B cell (primary cell): ENCODE measurements around the gene FOLR1. TPM values are rescaled to one million over a fixed set of nuclear protein-coding genes. Genes with fewer than 3 reads are reported as not detected.

Source experiments
- ATAC-seq: fragments of 200-7000 bp; cut with Tn5 transposase; one replicate; pipeline ENCODE4 v1.10.0; 2021; ENCODE audit warnings: low read depth, mild to moderate bottlenecking, moderate number of reproducible peaks, moderate library complexity
- CTCF ChIA-PET: fragments of 350-600 bp; sonication (Branson Sonifier 250); formaldehyde crosslinking; loops from one replicate; lab custom pipeline; 2021; ENCODE audit warnings: antibody characterized with exemption, inconsistent platforms; lab: Charles Lee
- POLR2A ChIA-PET: fragments of 350-600 bp; sonication (Branson Sonifier 250); formaldehyde crosslinking; loops from one replicate; lab custom pipeline; 2021; ENCODE audit warnings: antibody characterized with exemption; lab: Charles Lee
- DNase-seq: peaks from one replicate; pipeline ENCODE4 v3.0.0; 2013
- H2AFZ ChIP-seq: 2 replicates; pipeline ENCODE4 v1.6.1; 2012; ENCODE audit warnings: mild to moderate bottlenecking, low read depth, low read length; ENCODE audit not compliant: insufficient read depth, poor library complexity, severe bottlenecking
- H3K27ac ChIP-seq, 2 donors: 1 replicate in 1 of 2; 2 replicates in 1 of 2; pipeline ENCODE4 v1.5.1; 2012 to 2013; ENCODE audit warnings: low read length in 2 of 2, mild to moderate bottlenecking in 2 of 2, moderate library complexity in 1 of 2
- H3K27me3 ChIP-seq, 4 experiments: fragments of 200-600 bp in 1 of 4; sonication (generic) in 1 of 4; replicated peaks in 1 of 4; 1 replicate in 2 of 4; 2 replicates in 2 of 4; pipeline versions ENCODE4 v1.6.1 to v1.7.0; 2013 to 2016; ENCODE audit warnings: low read length in 3 of 4, mild to moderate bottlenecking in 2 of 4, mixed read lengths in 1 of 4, moderate library complexity in 1 of 4; ENCODE audit not compliant: insufficient read depth in 4 of 4, control insufficient read depth in 3 of 4; ENCODE audit errors: control extremely low read depth in 1 of 4
- H3K36me3 ChIP-seq, 2 experiments: replicated peaks in 1 of 2; 1 replicate in 1 of 2; 2 replicates in 1 of 2; pipeline versions ENCODE4 v1.6.1 to v1.7.1; 2013; ENCODE audit warnings: low read length in 1 of 2; ENCODE audit not compliant: insufficient read depth in 2 of 2, control insufficient read depth in 1 of 2; ENCODE audit errors: control extremely low read depth in 1 of 2, extremely low read depth in 1 of 2
- H3K4me1 ChIP-seq, 2 donors: fragments of 200-600 bp in 1 of 2; sonication (generic) in 1 of 2; 1 replicate in 1 of 2; 2 replicates in 1 of 2; pipeline versions ENCODE4 v1.5.1 to v1.6.1; 2013 to 2017; ENCODE audit warnings: low read length in 2 of 2; ENCODE audit not compliant: control insufficient read depth in 2 of 2, insufficient read depth in 2 of 2
- H3K4me2 ChIP-seq: replicated peaks from 2 replicates; pipeline ENCODE3; 2012; ENCODE audit warnings: mild to moderate bottlenecking, low read depth, low read length; ENCODE audit not compliant: poor library complexity, severe bottlenecking
- H3K4me3 ChIP-seq, 5 experiments: fragments of 200-600 bp in 1 of 5; sonication (generic) in 1 of 5; 1 replicate in 3 of 5; 2 replicates in 2 of 5; pipeline versions ENCODE4 v1.5.1 to v1.7.0; 2011 to 2016; ENCODE audit warnings: low read length in 4 of 5, mild to moderate bottlenecking in 4 of 5, low read depth in 2 of 5, control low read depth in 1 of 5, moderate library complexity in 1 of 5; ENCODE audit not compliant: insufficient read depth in 1 of 5; ENCODE audit errors: control extremely low read depth in 1 of 5, extremely low read depth in 1 of 5
- H3K79me2 ChIP-seq: fragments of 200-600 bp; sonication (generic); one replicate; pipeline ENCODE4 v1.6.0; 2016; ENCODE audit warnings: low read length; ENCODE audit not compliant: control insufficient read depth, insufficient read depth
- H3K9ac ChIP-seq: fragments of 200-600 bp; sonication (generic); 2 replicates; pipeline ENCODE4 v1.6.1; 2017; ENCODE audit warnings: mild to moderate bottlenecking, low read length, moderate library complexity
- H3K9me3 ChIP-seq, 3 donors: one replicate each; pipeline versions ENCODE4 v1.6.1 to v1.7.1; 2013; ENCODE audit warnings: low read length in 2 of 3; ENCODE audit not compliant: control insufficient read depth in 2 of 3, insufficient read depth in 1 of 3; ENCODE audit errors: control extremely low read depth in 1 of 3
- H4K20me1 ChIP-seq: 2 replicates; pipeline ENCODE4 v1.6.0; 2012; ENCODE audit warnings: mild to moderate bottlenecking, low read length; ENCODE audit not compliant: insufficient read depth, control insufficient read depth, poor library complexity, severe bottlenecking
- H3K27ac Mint-ChIP-seq: one replicate; pipeline ENCODE4 v1.8.0; 2021; ENCODE audit warnings: mixed read lengths
- H3K27me3 Mint-ChIP-seq: one replicate; pipeline ENCODE4 v1.8.0; 2021; ENCODE audit warnings: mixed read lengths
- H3K4me1 Mint-ChIP-seq: one replicate; pipeline ENCODE4 v1.8.0; 2021; ENCODE audit warnings: mixed read lengths
- H3K4me3 Mint-ChIP-seq: one replicate; pipeline ENCODE4 v1.8.0; 2021; ENCODE audit warnings: mixed read lengths
- H3K9me3 Mint-ChIP-seq: one replicate; pipeline ENCODE4 v1.8.0; 2022; ENCODE audit warnings: mixed read lengths; ENCODE audit not compliant: insufficient read depth
- EZH2 ChIP-seq: IDR thresholded peaks from 2 replicates; pipeline ENCODE4 v1.6.1; 2012; ENCODE audit warnings: borderline replicate concordance, low read depth, mild to moderate bottlenecking, moderate library complexity, low read length; ENCODE audit not compliant: insufficient read depth, poor library complexity, severe bottlenecking
- WGBS: methylation state at CpG from one replicate; pipeline ENCODE4 v1.1.5; 2013; ENCODE audit warnings: missing lambda C conversion rate; ENCODE audit not compliant: insufficient coverage; 5-methylcytosine and 5-hydroxymethylcytosine counted together
- intact Hi-C: fragments of 100-400 bp; cut with micrococcal nuclease; formaldehyde crosslinking; loops from one replicate; pipeline ENCODE4 v1.10.0; 2022
- polyA plus RNA-seq: library from polyadenylated mRNA; depleted of rRNA; stranded (reverse); fragments of >200 nt; gene quantifications from 2 replicates; pipeline ENCODE4 v1.2.3, GENCODE V29; 2012
- total RNA-seq, 2 donors: library from RNA; stranded (reverse); fragments of 120-200 nt in 1 of 2; gene quantifications; 1 replicate in 1 of 2; 2 replicates in 1 of 2; pipeline versions ENCODE4 v1.2.3 to v1.2.4, GENCODE V29; 2013 to 2022
- TF ChIP-seq, protein P1 (sequence below): fragments of 200-600 bp; IDR thresholded peaks from one replicate; pipeline ENCODE4 v1.8.0; 2022; ENCODE audit warnings: antibody characterized with exemption, mild to moderate bottlenecking

FOLR1 gene
- total and polyA plus RNA-seq, 2 donors (not counting 1 experiment from before 2014, with no cell fraction given), result not detected

DNA sequence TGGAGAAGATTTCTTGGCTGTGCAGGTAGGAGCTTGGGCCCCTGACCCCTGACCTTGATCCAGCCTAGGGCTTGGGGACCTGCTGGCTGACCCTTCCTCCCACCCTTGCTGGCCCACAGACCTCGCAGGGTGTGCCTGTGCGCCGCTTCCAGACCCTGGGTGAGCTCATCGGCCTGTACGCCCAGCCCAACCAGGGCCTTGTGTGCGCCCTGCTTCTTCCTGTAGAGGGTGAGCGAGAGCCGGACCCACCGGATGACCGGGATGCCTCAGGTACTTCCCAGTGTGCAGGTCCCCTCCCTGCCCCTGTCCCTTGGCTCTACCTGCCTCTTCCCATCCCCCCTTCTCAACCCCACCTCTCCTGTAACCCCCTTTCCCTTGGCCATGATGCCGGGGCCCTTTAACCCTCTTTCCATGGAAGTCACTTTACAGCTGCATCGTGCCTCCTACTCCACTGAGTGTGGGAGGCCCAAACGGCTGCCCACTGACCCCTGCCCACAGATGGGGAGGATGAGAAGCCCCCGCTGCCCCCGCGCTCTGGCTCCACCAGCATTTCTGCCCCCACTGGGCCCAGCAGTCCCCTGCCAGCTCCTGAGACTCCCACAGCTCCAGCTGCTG, 36.4 kb downstream of the FOLR1 start:
- Mint-ChIP-seq H3K4me1 (peaks cover 16% of the 10 kb centered on the region), H3K27ac (no peak overlapping the region), H3K9me3 (no peaks in the 10 kb centered on the region), H3K27me3 (no peaks in the 10 kb centered on the region), H3K4me3 (no peak overlapping the region)
- CTCF ChIA-PET, result interaction anchor here (0.7 kb wide), 1 partner anchor 587 kb away, joined by 3 read pairs; no protein-coding TSS in a partner anchor
- Histone ChIP-seq H3K4me3 (no peak overlapping the region), H3K27me3 (no peaks in the 10 kb centered on the region), H3K9me3 (no peaks in the 10 kb centered on the region), H4K20me1 (no peaks in the 10 kb centered on the region), H3K79me2 (peaks cover 6% of the 10 kb centered on the region), H3K4me2 (no peak overlapping the region), H3K36me3 (peaks cover 0 to 49% of the 10 kb centered on the region in 2 experiments), H3K4me1 (peaks cover 6 to 11% of the 10 kb centered on the region in 2 donors), H3K27ac (no peak overlapping the region), H2AFZ (no peak overlapping the region), H3K9ac (no peak overlapping the region)
- intact Hi-C loops, result loop anchor here (10.0 kb wide), 2 partner anchors 586 to 1366 kb away; partner anchors contain the start of genes ATG16L2 and FAM168A
- TF ChIP-seq EZH2, result no peak
- TF ChIP-seq, protein P1, sequence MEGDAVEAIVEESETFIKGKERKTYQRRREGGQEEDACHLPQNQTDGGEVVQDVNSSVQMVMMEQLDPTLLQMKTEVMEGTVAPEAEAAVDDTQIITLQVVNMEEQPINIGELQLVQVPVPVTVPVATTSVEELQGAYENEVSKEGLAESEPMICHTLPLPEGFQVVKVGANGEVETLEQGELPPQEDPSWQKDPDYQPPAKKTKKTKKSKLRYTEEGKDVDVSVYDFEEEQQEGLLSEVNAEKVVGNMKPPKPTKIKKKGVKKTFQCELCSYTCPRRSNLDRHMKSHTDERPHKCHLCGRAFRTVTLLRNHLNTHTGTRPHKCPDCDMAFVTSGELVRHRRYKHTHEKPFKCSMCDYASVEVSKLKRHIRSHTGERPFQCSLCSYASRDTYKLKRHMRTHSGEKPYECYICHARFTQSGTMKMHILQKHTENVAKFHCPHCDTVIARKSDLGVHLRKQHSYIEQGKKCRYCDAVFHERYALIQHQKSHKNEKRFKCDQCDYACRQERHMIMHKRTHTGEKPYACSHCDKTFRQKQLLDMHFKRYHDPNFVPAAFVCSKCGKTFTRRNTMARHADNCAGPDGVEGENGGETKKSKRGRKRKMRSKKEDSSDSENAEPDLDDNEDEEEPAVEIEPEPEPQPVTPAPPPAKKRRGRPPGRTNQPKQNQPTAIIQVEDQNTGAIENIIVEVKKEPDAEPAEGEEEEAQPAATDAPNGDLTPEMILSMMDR, result no peak
- POLR2A ChIA-PET, result no interaction called here
- DNase-seq (no peak), ATAC-seq (no peak)
- 98% methylated on average over 12 of the region's 16 CpGs for WGBS

- 100% methylated on average over 6 of the region's 7 CpGs for WGBS
- Histone ChIP-seq H3K36me3 (peaks cover 0 to 54% of the 10 kb centered on the region in 2 experiments), H3K4me2 (no peak overlapping the region), H3K9me3 (no peaks in the 10 kb centered on the region), H4K20me1 (no peaks in the 10 kb centered on the region), H3K9ac (no peak overlapping the region), H3K27ac (no peak overlapping the region), H3K4me3 (no peak overlapping the region), H3K27me3 (no peaks in the 10 kb centered on the region), H3K4me1 (peaks cover 7 to 16% of the 10 kb centered on the region in 2 donors), H3K79me2 (peaks cover 6% of the 10 kb centered on the region), H2AFZ (no peak overlapping the region)
- H3K9me3 Mint-ChIP-seq, result no peaks in the 10 kb centered on the region
- TF ChIP-seq, protein P1, result no peak
- no peak for TF ChIP-seq EZH2
- ATAC-seq (no peak), DNase-seq (no peak)
- no peak overlapping the region for H3K27ac Mint-ChIP-seq
- ChIA-PET POLR2A (no interaction called here), CTCF (no interaction called here)
- intact Hi-C loops, result loop anchor here (10.0 kb wide), 2 partner anchors 586 to 1366 kb away; partner anchors contain the start of genes ATG16L2 and FAM168A
- H3K4me1 Mint-ChIP-seq, result peaks cover 20% of the 10 kb centered on the region
- no peaks in the 10 kb centered on the region for H3K27me3 Mint-ChIP-seq
- H3K4me3 Mint-ChIP-seq, result no peak overlapping the region
Observed at GRCh38 chr11:72228844-72229231, 36.9 kb downstream of the FOLR1 start.
